ENCODE measurements around the gene PAPPA2.

PAPPA2 gene

GRCh38 chr1:176854121-176854520 lies 391.1 kb downstream of the PAPPA2 start:
- H3K4me3 ChIP-seq (ENCODE audit: low read depth, low read length), result no peak overlapping the region
- H2AFZ ChIP-seq (ENCODE audit: low read length, unreplicated experiment), result no peak overlapping the region
- no peaks in the 10 kb centered on the region for H3K36me3 ChIP-seq (ENCODE audit: insufficient read depth, low read length)
- no peaks in the 10 kb centered on the region for H3K79me2 ChIP-seq (ENCODE audit: control insufficient read depth, insufficient read depth, low read length, unreplicated experiment)
- H3K27ac ChIP-seq (ENCODE audit: low read depth, low read length), result no peak overlapping the region
- H3K27me3 ChIP-seq (ENCODE audit: insufficient read depth, low read length), result no peaks in the 10 kb centered on the region
- H3K4me1 ChIP-seq (ENCODE audit: control insufficient read depth, insufficient read depth, low read length, unreplicated experiment), result no peaks in the 10 kb centered on the region

- no peak overlapping the region for H2AFZ ChIP-seq (ENCODE audit: low read length, unreplicated experiment)
- no peaks in the 10 kb centered on the region for H3K36me3 ChIP-seq (ENCODE audit: insufficient read depth, low read length)
- no peaks in the 10 kb centered on the region for H3K79me2 ChIP-seq (ENCODE audit: control insufficient read depth, insufficient read depth, low read length, unreplicated experiment)
- H3K27ac ChIP-seq (ENCODE audit: low read depth, low read length), result no peak overlapping the region
- no peaks in the 10 kb centered on the region for H3K4me1 ChIP-seq (ENCODE audit: control insufficient read depth, insufficient read depth, low read length, unreplicated experiment)
- H3K4me3 ChIP-seq (ENCODE audit: low read depth, low read length), result no peak overlapping the region
- no peaks in the 10 kb centered on the region for H3K27me3 ChIP-seq (ENCODE audit: insufficient read depth, low read length)
Observed at GRCh38 chr1:176854758-176855745, 392.1 kb downstream of the PAPPA2 start.

GRCh38 chr1:176857632-176858031 lies 394.7 kb downstream of the PAPPA2 start:
- no peaks in the 10 kb centered on the region for H3K36me3 ChIP-seq (ENCODE audit: insufficient read depth, low read length)
- no peaks in the 10 kb centered on the region for H3K27me3 ChIP-seq (ENCODE audit: insufficient read depth, low read length)
- no peaks in the 10 kb centered on the region for H3K4me1 ChIP-seq (ENCODE audit: control insufficient read depth, insufficient read depth, low read length, unreplicated experiment)
- no peaks in the 10 kb centered on the region for H3K79me2 ChIP-seq (ENCODE audit: control insufficient read depth, insufficient read depth, low read length, unreplicated experiment)
- no peak overlapping the region for H3K4me3 ChIP-seq (ENCODE audit: low read depth, low read length)
- H3K27ac ChIP-seq (ENCODE audit: low read depth, low read length), result no peak overlapping the region
- H2AFZ ChIP-seq (ENCODE audit: low read length, unreplicated experiment), result no peak overlapping the region

DNA sequence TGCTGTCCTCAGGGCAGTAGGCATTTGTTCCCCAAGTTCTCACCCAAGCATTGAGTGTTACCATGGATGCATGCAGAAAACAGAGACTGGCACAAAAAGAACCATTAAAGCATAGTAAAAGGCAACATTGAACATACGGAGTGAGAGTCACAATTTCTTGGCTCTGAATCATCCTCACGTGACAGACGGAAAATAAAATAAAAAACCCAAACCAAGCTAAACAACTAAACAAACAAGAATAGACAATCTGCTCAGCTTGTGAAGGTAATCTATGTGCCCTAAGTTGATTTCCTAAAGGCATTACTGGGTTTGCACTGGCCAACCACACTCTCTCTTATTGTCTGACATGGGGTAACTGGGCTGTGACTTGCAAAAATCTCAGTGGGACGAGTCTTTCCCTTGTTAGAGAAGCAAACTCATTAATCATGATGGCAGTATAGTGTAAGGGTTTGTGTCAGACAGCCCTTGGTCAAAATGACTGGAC lies 395.5 kb downstream of the PAPPA2 start:
- H3K4me3 ChIP-seq (ENCODE audit: low read depth, low read length), result no peak overlapping the region
- no peaks in the 10 kb centered on the region for H3K4me1 ChIP-seq (ENCODE audit: control insufficient read depth, insufficient read depth, low read length, unreplicated experiment)
- H3K27ac ChIP-seq (ENCODE audit: low read depth, low read length), result no peak overlapping the region
- H3K27me3 ChIP-seq (ENCODE audit: insufficient read depth, low read length), result no peaks in the 10 kb centered on the region
- H2AFZ ChIP-seq (ENCODE audit: low read length, unreplicated experiment), result no peak overlapping the region
- no peaks in the 10 kb centered on the region for H3K36me3 ChIP-seq (ENCODE audit: insufficient read depth, low read length)
- no peaks in the 10 kb centered on the region for H3K79me2 ChIP-seq (ENCODE audit: control insufficient read depth, insufficient read depth, low read length, unreplicated experiment)

- H3K4me3 ChIP-seq (ENCODE audit: low read depth, low read length), result no peak overlapping the region
- H3K36me3 ChIP-seq (ENCODE audit: insufficient read depth, low read length), result no peaks in the 10 kb centered on the region
- no peak overlapping the region for H2AFZ ChIP-seq (ENCODE audit: low read length, unreplicated experiment)
- H3K27ac ChIP-seq (ENCODE audit: low read depth, low read length), result no peak overlapping the region
- no peaks in the 10 kb centered on the region for H3K79me2 ChIP-seq (ENCODE audit: control insufficient read depth, insufficient read depth, low read length, unreplicated experiment)
- no peaks in the 10 kb centered on the region for H3K27me3 ChIP-seq (ENCODE audit: insufficient read depth, low read length)
- H3K4me1 ChIP-seq (ENCODE audit: control insufficient read depth, insufficient read depth, low read length, unreplicated experiment), result no peaks in the 10 kb centered on the region
Observed at GRCh38 chr1:176863613-176864012, 400.6 kb downstream of the PAPPA2 start.

GRCh38 chr1:176864211-176864610 lies 401.2 kb downstream of the PAPPA2 start:
- Histone ChIP-seq H3K27ac (ENCODE audit: low read depth, low read length) (no peak overlapping the region), H3K4me3 (ENCODE audit: low read depth, low read length) (no peak overlapping the region), H3K27me3 (ENCODE audit: insufficient read depth, low read length) (no peaks in the 10 kb centered on the region), H3K4me1 (ENCODE audit: control insufficient read depth, insufficient read depth, low read length, unreplicated experiment) (no peaks in the 10 kb centered on the region), H2AFZ (ENCODE audit: low read length, unreplicated experiment) (no peak overlapping the region), H3K36me3 (ENCODE audit: insufficient read depth, low read length) (no peaks in the 10 kb centered on the region), H3K79me2 (ENCODE audit: control insufficient read depth, insufficient read depth, low read length, unreplicated experiment) (no peaks in the 10 kb centered on the region)

DNA sequence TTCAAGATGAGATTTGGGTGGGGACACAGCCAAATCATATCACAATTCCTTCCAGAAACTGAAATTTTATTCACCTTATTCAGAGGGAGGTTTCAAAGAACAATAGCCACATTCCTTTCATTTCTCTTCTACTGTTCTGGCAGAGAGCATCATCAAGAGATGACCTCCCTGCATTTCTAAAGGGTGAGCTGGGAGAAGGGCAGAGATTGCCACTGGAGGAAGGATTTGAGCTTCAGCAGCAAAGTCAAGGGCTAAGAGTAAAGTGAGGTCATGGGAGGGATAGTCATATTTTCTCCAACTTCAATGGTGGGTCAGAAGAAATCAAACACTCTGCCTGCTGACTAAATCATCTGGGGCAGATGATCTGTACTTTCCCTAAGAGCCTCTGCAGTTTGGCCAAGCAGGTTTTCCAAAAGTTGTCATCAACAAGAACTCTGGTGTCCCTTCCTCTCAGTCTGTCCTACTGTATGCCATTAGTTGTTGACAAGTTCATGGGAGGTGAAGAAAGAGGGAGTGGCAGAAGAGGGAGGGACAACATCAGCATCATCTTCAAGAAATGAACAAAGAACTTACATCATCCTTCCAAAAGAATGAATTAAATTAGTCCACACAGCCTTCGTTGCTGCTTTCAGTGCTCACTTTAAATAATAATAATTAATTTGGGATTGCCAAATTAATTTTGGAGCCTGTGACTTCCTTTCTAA lies 403.2 kb downstream of the PAPPA2 start:
- Histone ChIP-seq H3K36me3 (ENCODE audit: insufficient read depth, low read length) (no peaks in the 10 kb centered on the region), H2AFZ (ENCODE audit: low read length, unreplicated experiment) (no peak overlapping the region), H3K4me1 (ENCODE audit: control insufficient read depth, insufficient read depth, low read length, unreplicated experiment) (no peaks in the 10 kb centered on the region), H3K4me3 (ENCODE audit: low read depth, low read length) (no peak overlapping the region), H3K79me2 (ENCODE audit: control insufficient read depth, insufficient read depth, low read length, unreplicated experiment) (no peaks in the 10 kb centered on the region), H3K27me3 (ENCODE audit: insufficient read depth, low read length) (no peaks in the 10 kb centered on the region), H3K27ac (ENCODE audit: low read depth, low read length) (no peak overlapping the region)

DNA sequence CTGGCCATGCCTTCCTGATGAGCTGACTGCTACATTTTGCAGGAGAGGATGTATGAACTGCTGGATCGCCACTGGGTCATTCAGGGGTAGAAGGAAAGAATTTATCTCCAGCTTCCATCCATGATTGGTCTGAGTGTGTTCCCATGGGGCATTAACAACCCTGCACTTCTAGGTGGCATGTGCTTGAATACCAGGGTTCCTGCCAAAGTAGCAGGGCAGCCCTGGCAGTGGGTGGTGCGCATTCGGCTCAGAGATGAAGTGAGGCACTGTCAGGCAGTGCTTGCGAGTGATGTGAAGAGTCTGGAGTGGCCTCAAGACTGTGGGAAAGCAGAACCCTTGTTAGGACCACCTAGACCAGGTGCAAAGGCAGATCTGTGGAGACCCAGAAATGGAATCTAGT lies 406.6 kb downstream of the PAPPA2 start:
- no peak overlapping the region for H2AFZ ChIP-seq (ENCODE audit: low read length, unreplicated experiment)
- no peak overlapping the region for H3K4me3 ChIP-seq (ENCODE audit: low read depth, low read length)
- H3K79me2 ChIP-seq (ENCODE audit: control insufficient read depth, insufficient read depth, low read length, unreplicated experiment), result no peaks in the 10 kb centered on the region
- no peaks in the 10 kb centered on the region for H3K4me1 ChIP-seq (ENCODE audit: control insufficient read depth, insufficient read depth, low read length, unreplicated experiment)
- no peaks in the 10 kb centered on the region for H3K36me3 ChIP-seq (ENCODE audit: insufficient read depth, low read length)
- peaks cover 6% of the 10 kb centered on the region; the same call in 1 of the 2 replicates for H3K27me3 ChIP-seq (ENCODE audit: insufficient read depth, low read length)
- H3K27ac ChIP-seq (ENCODE audit: low read depth, low read length), result no peak overlapping the region

- Histone ChIP-seq H3K27me3 (ENCODE audit: insufficient read depth, low read length) (peaks cover 10% of the 10 kb centered on the region; the same call in 1 of the 2 replicates), H3K4me1 (ENCODE audit: control insufficient read depth, insufficient read depth, low read length, unreplicated experiment) (no peaks in the 10 kb centered on the region), H3K27ac (ENCODE audit: low read depth, low read length) (no peak overlapping the region), H3K36me3 (ENCODE audit: insufficient read depth, low read length) (no peaks in the 10 kb centered on the region), H3K79me2 (ENCODE audit: control insufficient read depth, insufficient read depth, low read length, unreplicated experiment) (no peaks in the 10 kb centered on the region), H3K4me3 (ENCODE audit: low read depth, low read length) (no peak overlapping the region), H2AFZ (ENCODE audit: low read length, unreplicated experiment) (no peak overlapping the region)
Observed at GRCh38 chr1:176876966-176877515, 414.1 kb downstream of the PAPPA2 start.

DNA sequence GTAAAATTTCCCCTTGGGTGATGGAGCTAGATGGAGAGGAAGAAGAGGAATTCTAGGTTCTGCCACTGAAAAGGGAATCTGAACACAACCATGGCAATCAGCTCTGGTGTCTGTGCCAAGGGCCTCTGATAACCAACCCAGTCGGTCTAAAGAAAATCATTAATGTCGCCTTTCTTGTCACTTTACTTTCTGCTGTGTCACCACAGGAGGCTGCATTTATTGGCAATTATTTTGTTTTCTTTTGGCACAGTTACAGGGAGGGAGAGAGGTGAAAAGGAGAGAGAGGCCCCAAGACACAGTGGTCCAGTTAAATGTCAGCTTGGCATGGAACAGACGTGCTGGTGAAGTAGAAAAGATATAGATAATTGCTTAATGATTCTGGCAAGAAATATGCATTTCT lies 414.6 kb downstream of the PAPPA2 start:
- peaks cover 11% of the 10 kb centered on the region; the same call in 1 of the 2 replicates for H3K27me3 ChIP-seq (ENCODE audit: insufficient read depth, low read length)
- no peak overlapping the region for H3K27ac ChIP-seq (ENCODE audit: low read depth, low read length)
- no peaks in the 10 kb centered on the region for H3K79me2 ChIP-seq (ENCODE audit: control insufficient read depth, insufficient read depth, low read length, unreplicated experiment)
- H3K4me3 ChIP-seq (ENCODE audit: low read depth, low read length), result no peak overlapping the region
- no peak overlapping the region for H2AFZ ChIP-seq (ENCODE audit: low read length, unreplicated experiment)
- no peaks in the 10 kb centered on the region for H3K4me1 ChIP-seq (ENCODE audit: control insufficient read depth, insufficient read depth, low read length, unreplicated experiment)
- H3K36me3 ChIP-seq (ENCODE audit: insufficient read depth, low read length), result no peaks in the 10 kb centered on the region
